ENCODE results near the gene PCNT.

GRCh38 chr21:46436621-46437020 lies 112.7 kb downstream of the PCNT start:
- no peak for TF ChIP-seq CTCF (IDR thresholded peaks at IDR 0.05 in 8 of 11, conservative IDR thresholded peaks at IDR 0.05 in 3 of 11)
- no peak for TF ChIP-seq POLR2AphosphoS5 (IDR thresholded peaks at IDR 0.05)
- TF ChIP-seq POLR2A (IDR thresholded peaks at IDR 0.05): no peak

Data from spleen (tissue), 7 donors.